Mucosa of descending colon (tissue), 3 donors: ENCODE results near the gene IGSF21. TPM values are rescaled to one million over a fixed set of nuclear protein-coding genes. Genes with fewer than 3 reads are reported as not detected.

Source experiments
- ATAC-seq: fragments of 200-7000 bp; cut with Tn5 transposase; one replicate; pipeline ENCODE4 v1.9.1; 2020; ENCODE audit warnings: mild to moderate bottlenecking, moderate library complexity
- DNase-seq, 3 donors: peaks; one replicate each; pipeline ENCODE4 v3.0.0-alpha.2; 2020
- H3K36me3 ChIP-seq: fragments of 200-600 bp; one replicate; pipeline ENCODE4 v1.8.0; 2021; ENCODE audit warnings: low read depth, mild to moderate bottlenecking
- H3K4me1 ChIP-seq: fragments of 200-600 bp; one replicate; pipeline ENCODE4 v1.8.0; 2021; ENCODE audit warnings: low read depth, mild to moderate bottlenecking
- H3K4me3 ChIP-seq: fragments of 200-600 bp; one replicate; pipeline ENCODE4 v1.8.0; 2021; ENCODE audit warnings: mild to moderate bottlenecking
- H3K9me3 ChIP-seq: fragments of 200-600 bp; one replicate; pipeline ENCODE4 v1.8.0; 2021; ENCODE audit warnings: mild to moderate bottlenecking
- intact Hi-C, 2 donors: fragments of 100-400 bp; cut with DNase I in 1 of 2; cut with micrococcal nuclease in 1 of 2; formaldehyde crosslinking; loops; one replicate each; pipeline versions ENCODE4 v1.11.0 to v1.11.1; 2022; cut with DNase I, micrococcal nuclease
- total RNA-seq, 3 donors: library from RNA; stranded (reverse); fragmentation: NEBNext Ultra II Directional in 2 of 3; extraction: Animal tissue kit (Norgen Biotek cat#: 25700) in 2 of 3; gene quantifications; one replicate each; pipeline versions ENCODE4 v1.2.1 to v1.2.4, GENCODE V29; 2021 to 2023
- TF ChIP-seq, protein P1 (sequence below): fragments of 200-600 bp; IDR thresholded peaks from one replicate; pipeline ENCODE4 v1.8.0; 2022; ENCODE audit warnings: antibody characterized with exemption, mild to moderate bottlenecking
- donor health status: DM: no; HTN: no; CAD: no; lungs with moderate emphysema.
- donor health status: DM: no; HTN: no; CAD: no.
- donor health status: DM: no; HTN: yes; CAD: no.

The IGSF21 gene
- total RNA-seq, 3 donors from 2014 or later, result 0.70 to 1.4 (median 0.96) TPM

DNA sequence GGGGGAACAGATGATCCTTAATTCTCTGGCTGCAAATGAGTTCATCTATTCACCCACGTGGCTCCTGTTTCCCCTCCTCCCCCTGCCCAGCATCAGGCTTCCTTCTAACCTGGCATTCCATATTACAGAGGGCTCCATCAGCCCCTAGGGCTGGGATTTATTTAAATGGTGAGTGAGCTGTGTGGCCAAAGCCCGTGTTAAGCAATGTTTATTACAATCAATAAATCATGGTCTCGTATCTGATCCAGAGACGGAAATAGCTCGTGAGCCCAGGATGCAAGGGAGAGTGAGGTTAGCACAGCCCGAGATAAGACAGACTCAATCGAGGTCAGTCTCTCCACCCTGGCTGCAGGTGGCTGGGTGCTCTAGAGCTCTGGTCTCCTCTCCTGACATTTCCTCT, 43.1 kb upstream of the IGSF21 start:
- Histone ChIP-seq H3K4me1 (no peaks in the 10 kb centered on the region), H3K36me3 (no peaks in the 10 kb centered on the region), H3K4me3 (no peak overlapping the region), H3K9me3 (no peaks in the 10 kb centered on the region)
- intact Hi-C loops, result no loop called here
- ATAC-seq (peak; percentile 74), DNase-seq (no peak)
- TF ChIP-seq, protein P1, sequence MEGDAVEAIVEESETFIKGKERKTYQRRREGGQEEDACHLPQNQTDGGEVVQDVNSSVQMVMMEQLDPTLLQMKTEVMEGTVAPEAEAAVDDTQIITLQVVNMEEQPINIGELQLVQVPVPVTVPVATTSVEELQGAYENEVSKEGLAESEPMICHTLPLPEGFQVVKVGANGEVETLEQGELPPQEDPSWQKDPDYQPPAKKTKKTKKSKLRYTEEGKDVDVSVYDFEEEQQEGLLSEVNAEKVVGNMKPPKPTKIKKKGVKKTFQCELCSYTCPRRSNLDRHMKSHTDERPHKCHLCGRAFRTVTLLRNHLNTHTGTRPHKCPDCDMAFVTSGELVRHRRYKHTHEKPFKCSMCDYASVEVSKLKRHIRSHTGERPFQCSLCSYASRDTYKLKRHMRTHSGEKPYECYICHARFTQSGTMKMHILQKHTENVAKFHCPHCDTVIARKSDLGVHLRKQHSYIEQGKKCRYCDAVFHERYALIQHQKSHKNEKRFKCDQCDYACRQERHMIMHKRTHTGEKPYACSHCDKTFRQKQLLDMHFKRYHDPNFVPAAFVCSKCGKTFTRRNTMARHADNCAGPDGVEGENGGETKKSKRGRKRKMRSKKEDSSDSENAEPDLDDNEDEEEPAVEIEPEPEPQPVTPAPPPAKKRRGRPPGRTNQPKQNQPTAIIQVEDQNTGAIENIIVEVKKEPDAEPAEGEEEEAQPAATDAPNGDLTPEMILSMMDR, result no peak

DNA sequence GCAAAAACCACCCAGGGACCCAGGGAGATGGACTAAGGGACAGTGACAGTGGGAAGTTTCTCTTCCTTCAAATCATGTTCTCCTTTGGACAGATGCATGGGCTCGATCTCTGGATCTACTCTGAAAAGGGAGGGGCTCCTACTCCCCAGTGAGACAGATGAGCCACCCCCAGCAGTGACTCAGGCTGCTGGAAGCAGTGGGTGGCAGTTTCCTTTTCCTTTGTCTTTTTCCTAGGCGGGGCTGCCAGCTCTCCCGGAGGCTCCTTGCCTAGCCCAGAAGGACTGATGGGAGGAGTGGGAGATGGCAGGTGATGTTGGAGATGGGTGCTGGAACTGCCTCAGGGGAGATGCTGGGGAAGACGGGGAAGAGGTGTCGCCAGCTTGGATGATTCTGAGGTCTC, 41.0 kb upstream of the IGSF21 start:
- Histone ChIP-seq H3K36me3 (no peaks in the 10 kb centered on the region), H3K4me1 (no peaks in the 10 kb centered on the region), H3K9me3 (no peaks in the 10 kb centered on the region), H3K4me3 (no peak overlapping the region)
- intact Hi-C loops, result no loop called here
- TF ChIP-seq, protein P1, result no peak
- DNase-seq, result no peak
- ATAC-seq, result no peak

DNA sequence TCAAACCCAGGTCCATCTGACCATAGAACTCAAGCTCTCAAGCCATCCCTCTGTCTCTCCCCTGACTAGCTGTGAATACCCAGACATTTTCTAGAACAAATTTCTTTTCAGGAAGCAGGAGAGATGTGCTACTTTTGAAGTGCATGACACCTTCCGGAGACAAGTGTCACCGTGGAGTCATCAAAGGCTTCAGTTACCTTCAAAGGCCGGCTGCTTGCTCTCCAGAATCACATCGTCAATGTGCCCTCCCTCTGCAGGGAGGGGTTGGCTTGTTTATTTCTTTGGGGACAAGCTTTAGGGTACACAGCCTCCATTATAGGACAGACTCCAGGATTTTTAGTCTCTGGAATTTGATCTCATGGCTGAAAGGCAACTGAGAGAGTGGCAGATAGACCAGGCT, 37.7 kb upstream of the IGSF21 start:
- H3K36me3 ChIP-seq, result no peaks in the 10 kb centered on the region
- intact Hi-C loops, result no loop called here
- TF ChIP-seq, protein P1, result no peak
- H3K4me1 ChIP-seq, result no peaks in the 10 kb centered on the region
- no peak for ATAC-seq
- DNase-seq, result no peak
- no peak overlapping the region for H3K4me3 ChIP-seq
- no peaks in the 10 kb centered on the region for H3K9me3 ChIP-seq

DNA sequence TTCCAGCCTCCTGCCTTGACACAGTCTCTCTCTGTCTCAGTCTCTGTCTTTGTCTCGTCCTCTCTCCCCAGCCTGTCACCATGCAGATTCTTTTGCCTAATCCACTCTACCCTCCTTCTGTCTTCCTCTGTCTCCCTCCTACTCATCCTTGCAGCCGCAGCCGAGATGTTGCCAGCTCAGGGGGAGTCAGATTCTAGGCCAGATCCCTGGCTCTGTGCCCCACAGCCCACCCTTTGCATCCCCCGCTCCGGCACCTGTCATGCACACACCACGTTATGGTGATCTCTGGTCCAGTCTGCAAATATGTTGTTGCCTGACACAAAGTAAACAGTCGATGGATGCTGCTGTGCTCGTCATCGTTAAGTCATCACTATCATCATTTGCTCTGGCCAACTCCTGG, 35.5 kb upstream of the IGSF21 start:
- no peaks in the 10 kb centered on the region for H3K9me3 ChIP-seq
- DNase-seq, result no peak
- TF ChIP-seq, protein P1, result no peak
- ATAC-seq, result no peak
- intact Hi-C loops, result no loop called here
- no peaks in the 10 kb centered on the region for H3K4me1 ChIP-seq
- no peak overlapping the region for H3K4me3 ChIP-seq
- H3K36me3 ChIP-seq, result no peaks in the 10 kb centered on the region

DNA sequence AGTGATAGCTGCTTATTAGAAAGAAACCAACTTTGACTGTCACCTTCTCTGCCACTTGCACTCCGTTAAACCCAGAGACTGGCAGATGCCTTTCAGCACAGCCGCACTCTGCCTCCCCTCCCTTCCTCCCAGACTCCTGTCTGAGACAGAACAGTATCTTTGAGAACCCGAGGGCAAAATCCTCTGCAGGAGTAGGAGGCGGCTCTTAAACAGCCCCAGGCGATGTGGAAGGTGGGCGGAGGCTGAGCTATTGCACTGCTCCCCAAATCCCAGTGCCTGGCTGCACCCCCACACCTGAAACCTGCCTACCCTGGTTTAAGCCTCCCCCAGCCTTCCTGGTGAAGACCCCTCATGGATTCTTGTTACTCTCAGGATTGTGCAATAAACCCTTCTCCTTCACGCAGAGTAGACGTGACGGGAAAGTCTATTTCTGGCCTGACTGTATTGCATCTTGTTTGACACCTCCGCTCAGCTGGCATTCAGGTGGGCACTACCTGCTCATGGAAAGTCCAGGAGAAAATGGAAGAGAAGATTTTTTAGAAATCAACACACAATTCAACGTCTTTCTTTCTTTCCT, 34.4 kb upstream of the IGSF21 start:
- Histone ChIP-seq H3K36me3 (no peaks in the 10 kb centered on the region), H3K4me3 (no peak overlapping the region), H3K9me3 (no peaks in the 10 kb centered on the region), H3K4me1 (no peaks in the 10 kb centered on the region)
- intact Hi-C loops, result no loop called here
- DNase-seq (no peak), ATAC-seq (no peak)
- TF ChIP-seq, protein P1, result no peak
